Glomerular visceral epithelial cell (primary cell): Measurements from ENCODE around the gene KLHDC3.
A peak's percentile ranks its signal among the peaks of the same experiment; 100 is the strongest.
"Not testable (repeated sequence)": the region's sequence is repeated elsewhere in the genome, so short reads cannot be mapped to it uniquely, and the experiment has no call there.

ENCODE experiments used
- DNase-seq: peaks from one replicate; pipeline ENCODE4 v3.0.0-alpha.2; 2016; ENCODE audit errors: extremely low spot score

Gene KLHDC3

GRCh38 chr6:43029120-43029519 lies 15.1 kb downstream of the KLHDC3 start:
- no peak for DNase-seq

- DNase-seq = no peak
Measured at GRCh38 chr6:43032326-43032725, 18.3 kb downstream of the KLHDC3 start.

- no peak for DNase-seq
Measured at GRCh38 chr6:43033496-43034189, 19.6 kb downstream of the KLHDC3 start.

GRCh38 chr6:43034190-43034525 lies 20.1 kb downstream of the KLHDC3 start:
- DNase-seq = no peak

GRCh38 chr6:43035495-43036194 lies 21.6 kb downstream of the KLHDC3 start:
- DNase-seq = no peak

GRCh38 chr6:43036712-43037111 lies 22.7 kb downstream of the KLHDC3 start:
- DNase-seq = no peak

GRCh38 chr6:43037197-43037596 lies 23.1 kb downstream of the KLHDC3 start:
- DNase-seq = no peak

GRCh38 chr6:43037706-43038105 lies 23.7 kb downstream of the KLHDC3 start:
- DNase-seq = no peak

- no peak for DNase-seq
Measured at GRCh38 chr6:43038727-43039126, 24.7 kb downstream of the KLHDC3 start.

GRCh38 chr6:43040542-43041257 lies 26.7 kb downstream of the KLHDC3 start:
- no peak for DNase-seq

- DNase-seq = not testable (repeated sequence)
Measured at GRCh38 chr6:43041475-43041874, 27.4 kb downstream of the KLHDC3 start.

- no peak for DNase-seq
Measured at GRCh38 chr6:43043310-43043709, 29.3 kb downstream of the KLHDC3 start.

- no peak for DNase-seq
Measured at GRCh38 chr6:43045371-43045930, 31.4 kb downstream of the KLHDC3 start.

GRCh38 chr6:43047998-43048397 lies 33.9 kb downstream of the KLHDC3 start:
- DNase-seq = no peak

GRCh38 chr6:43050981-43051380 lies 36.9 kb downstream of the KLHDC3 start:
- no peak for DNase-seq

- DNase-seq = no peak
Measured at GRCh38 chr6:43052225-43052841, 38.3 kb downstream of the KLHDC3 start.

- peak; percentile 31 for DNase-seq
Measured at GRCh38 chr6:43052842-43053544, 38.9 kb downstream of the KLHDC3 start.

GRCh38 chr6:43053545-43054205 lies 39.6 kb downstream of the KLHDC3 start, which contains the start of gene CUL7:
Gene CUL7 (minus strand): TSS chr6:43053851. CDS start chr6:43052788, 1,063 bp downstream.
- DNase-seq = peak; percentile 96

- no peak for DNase-seq
Measured at GRCh38 chr6:43054206-43054943, 40.3 kb downstream of the KLHDC3 start.

- DNase-seq = no peak
Measured at GRCh38 chr6:43055966-43056365, 41.9 kb downstream of the KLHDC3 start.
